ENCODE measurements around the gene CDK1.

The CDK1 gene

GRCh38 chr10:60778214-60778970 lies at the start of gene CDK1:
Gene CDK1, plus strand, starts transcription at chr10:60778478. Its CDS starts 1,688 bp downstream, at chr10:60780166.
- H3K4me3 ChIP-seq (ENCODE audit: low read depth, low read length), result peak within 1 kb of the TSS; percentile 84
- H3K9ac ChIP-seq (ENCODE audit: low read depth, low read length), result peak within 1 kb of the TSS; percentile 93
- H3K27ac ChIP-seq (ENCODE audit: low read depth, low read length), result peak within 1 kb of the TSS; percentile 97
- H3K36me3 ChIP-seq (ENCODE audit: control insufficient read depth, insufficient read depth, low read length), result peaks cover 36% of the 10 kb centered on the region
- H3K4me1 ChIP-seq (ENCODE audit: control insufficient read depth, insufficient read depth, low read length), result peaks cover 14% of the 10 kb centered on the region; the same call in 1 of the 2 replicates
- no peaks in the 10 kb centered on the region for H3K27me3 ChIP-seq (ENCODE audit: control insufficient read depth, insufficient read depth, low read length)
- no peaks in the 10 kb centered on the region for H3K9me3 ChIP-seq (ENCODE audit: control insufficient read depth, insufficient read depth, low read length)

DNA sequence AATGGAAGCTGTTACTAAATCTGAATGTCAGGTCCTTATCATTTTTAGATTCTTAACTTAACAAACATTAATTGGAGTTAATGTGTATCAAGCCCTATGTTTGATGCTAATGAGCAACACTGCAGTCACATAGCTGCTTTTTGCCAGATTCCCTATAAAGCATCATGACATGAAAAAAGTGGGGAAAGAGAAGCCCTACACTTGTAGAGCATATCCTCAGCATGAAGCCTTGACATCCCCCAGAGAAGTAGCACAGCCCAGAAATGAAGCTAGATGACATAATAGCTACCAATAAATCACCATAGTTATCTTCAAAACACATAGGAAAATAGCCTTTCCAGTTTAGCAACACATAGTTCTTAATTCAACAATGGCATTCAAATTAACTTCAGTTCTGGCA lies 49.2 kb upstream of the CDK1 start:
- peaks cover 9% of the 10 kb centered on the region for H3K27me3 ChIP-seq (ENCODE audit: control insufficient read depth, insufficient read depth, low read length)
- no peak overlapping the region for H3K4me3 ChIP-seq (ENCODE audit: low read depth, low read length)
- no peak overlapping the region for H3K9ac ChIP-seq (ENCODE audit: low read depth, low read length)
- no peaks in the 10 kb centered on the region for H3K36me3 ChIP-seq (ENCODE audit: control insufficient read depth, insufficient read depth, low read length)
- H3K9me3 ChIP-seq (ENCODE audit: control insufficient read depth, insufficient read depth, low read length), result no peaks in the 10 kb centered on the region
- H3K27ac ChIP-seq (ENCODE audit: low read depth, low read length), result no peak overlapping the region
- peaks cover 20% of the 10 kb centered on the region for H3K4me1 ChIP-seq (ENCODE audit: control insufficient read depth, insufficient read depth, low read length)

DNA sequence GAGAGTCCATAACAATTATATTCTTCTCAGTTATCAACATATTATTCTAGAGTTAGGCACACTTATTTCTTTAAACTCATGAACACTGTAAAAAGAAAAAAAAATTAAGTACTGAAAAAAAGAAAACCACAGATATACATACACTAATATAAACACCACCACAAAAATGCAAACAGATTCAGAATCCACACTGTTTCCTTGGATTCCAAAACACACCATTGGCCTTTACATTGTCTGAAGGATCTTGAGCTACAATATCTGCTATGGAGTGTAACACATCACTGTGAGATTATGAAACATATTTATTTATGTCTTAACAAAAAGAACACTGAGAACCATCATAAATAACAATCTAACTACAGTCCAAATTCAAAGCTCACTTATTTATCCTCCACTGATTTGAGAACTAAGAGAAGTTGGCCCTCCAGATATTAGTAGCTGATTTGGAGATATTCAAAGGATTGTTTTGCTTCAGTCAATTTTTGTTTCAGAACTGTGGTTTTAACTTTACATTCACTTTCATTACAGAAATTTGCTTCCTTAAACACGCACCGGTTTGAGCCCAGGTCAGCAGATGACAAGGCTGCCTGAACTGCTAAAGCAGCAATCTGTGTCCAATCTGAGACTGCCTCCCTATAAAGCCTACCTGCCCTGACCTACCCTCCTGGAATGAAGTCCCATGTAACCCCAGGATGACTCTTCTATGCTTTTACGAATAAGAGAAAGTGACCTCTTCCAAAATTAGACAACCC lies 47.0 kb upstream of the CDK1 start:
- Histone ChIP-seq H3K27me3 (ENCODE audit: control insufficient read depth, insufficient read depth, low read length) (peaks cover 15% of the 10 kb centered on the region), H3K4me3 (ENCODE audit: low read depth, low read length) (peak overlapping the region; percentile 85), H3K4me1 (ENCODE audit: control insufficient read depth, insufficient read depth, low read length) (peaks cover 40% of the 10 kb centered on the region), H3K36me3 (ENCODE audit: control insufficient read depth, insufficient read depth, low read length) (no peaks in the 10 kb centered on the region), H3K27ac (ENCODE audit: low read depth, low read length) (no peak overlapping the region), H3K9me3 (ENCODE audit: control insufficient read depth, insufficient read depth, low read length) (no peaks in the 10 kb centered on the region), H3K9ac (ENCODE audit: low read depth, low read length) (no peak overlapping the region)

DNA sequence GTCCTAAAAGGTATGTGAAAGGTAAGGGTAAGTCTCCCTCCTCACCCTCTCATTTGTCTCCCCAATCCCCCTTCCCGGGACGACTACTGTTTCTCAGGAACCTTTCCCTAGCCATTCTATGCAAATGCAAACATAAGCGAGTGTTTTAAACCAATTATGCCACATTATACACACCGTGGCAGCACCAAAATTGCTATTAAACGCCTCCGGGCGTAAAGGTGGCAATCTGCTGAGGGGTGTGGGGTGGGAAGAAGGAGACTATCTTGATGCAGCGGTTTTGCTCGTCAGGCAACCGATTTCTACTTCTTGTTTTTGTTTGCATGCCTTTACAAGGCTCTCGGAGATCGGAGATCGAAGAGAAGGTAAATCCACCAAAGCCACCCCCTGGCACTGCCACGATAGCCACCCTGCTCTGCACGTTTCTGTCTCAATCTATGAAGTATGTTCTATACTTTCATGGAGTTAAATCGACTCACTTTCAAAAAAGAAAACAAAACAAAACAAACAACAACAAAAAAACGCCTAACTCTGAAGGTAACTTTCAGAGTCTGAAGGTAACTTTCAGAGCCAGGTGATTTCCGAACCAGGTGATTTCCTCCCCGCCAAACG lies 46.0 kb upstream of the CDK1 start:
- H3K27me3 ChIP-seq (ENCODE audit: control insufficient read depth, insufficient read depth, low read length), result peaks cover 15% of the 10 kb centered on the region
- no peaks in the 10 kb centered on the region for H3K36me3 ChIP-seq (ENCODE audit: control insufficient read depth, insufficient read depth, low read length)
- H3K4me3 ChIP-seq (ENCODE audit: low read depth, low read length), result peak overlapping the region; percentile 85
- no peaks in the 10 kb centered on the region for H3K9me3 ChIP-seq (ENCODE audit: control insufficient read depth, insufficient read depth, low read length)
- no peak overlapping the region for H3K27ac ChIP-seq (ENCODE audit: low read depth, low read length)
- H3K9ac ChIP-seq (ENCODE audit: low read depth, low read length), result peak overlapping the region; percentile 59
- peaks cover 43% of the 10 kb centered on the region for H3K4me1 ChIP-seq (ENCODE audit: control insufficient read depth, insufficient read depth, low read length)

- H3K36me3 ChIP-seq (ENCODE audit: control insufficient read depth, insufficient read depth, low read length), result no peaks in the 10 kb centered on the region
- peak overlapping the region; percentile 59 for H3K9ac ChIP-seq (ENCODE audit: low read depth, low read length)
- H3K9me3 ChIP-seq (ENCODE audit: control insufficient read depth, insufficient read depth, low read length), result no peaks in the 10 kb centered on the region
- H3K27ac ChIP-seq (ENCODE audit: low read depth, low read length), result peak overlapping the region; percentile 18
- H3K4me1 ChIP-seq (ENCODE audit: control insufficient read depth, insufficient read depth, low read length), result peaks cover 46% of the 10 kb centered on the region
- H3K4me3 ChIP-seq (ENCODE audit: low read depth, low read length), result peak overlapping the region; percentile 85
- peaks cover 15% of the 10 kb centered on the region for H3K27me3 ChIP-seq (ENCODE audit: control insufficient read depth, insufficient read depth, low read length)
These were observed 45.3 kb upstream of the CDK1 start for GRCh38 chr10:60732807-60733516.

DNA sequence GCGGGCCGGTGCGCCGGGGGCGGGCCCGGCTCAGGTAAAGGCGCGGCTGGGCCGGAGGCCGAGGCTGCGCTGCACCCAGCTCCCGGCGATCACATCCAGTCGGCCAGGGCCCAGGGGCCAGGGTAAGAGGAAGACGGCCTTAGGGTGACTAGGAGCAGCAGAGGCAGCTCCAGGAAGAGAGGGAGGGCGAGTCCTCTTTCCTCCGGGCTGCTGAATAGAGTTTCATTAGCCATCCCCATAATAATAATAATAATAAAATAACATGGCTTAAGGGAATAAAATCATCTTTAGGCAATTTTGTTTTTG lies 44.8 kb upstream of the CDK1 start:
- peak overlapping the region; percentile 59; the same call in 1 of the 2 replicates for H3K9ac ChIP-seq (ENCODE audit: low read depth, low read length)
- no peaks in the 10 kb centered on the region for H3K36me3 ChIP-seq (ENCODE audit: control insufficient read depth, insufficient read depth, low read length)
- no peaks in the 10 kb centered on the region for H3K9me3 ChIP-seq (ENCODE audit: control insufficient read depth, insufficient read depth, low read length)
- H3K27me3 ChIP-seq (ENCODE audit: control insufficient read depth, insufficient read depth, low read length), result peaks cover 15% of the 10 kb centered on the region
- H3K4me3 ChIP-seq (ENCODE audit: low read depth, low read length), result peak overlapping the region; percentile 85
- H3K4me1 ChIP-seq (ENCODE audit: control insufficient read depth, insufficient read depth, low read length), result peaks cover 46% of the 10 kb centered on the region
- no peak overlapping the region for H3K27ac ChIP-seq (ENCODE audit: low read depth, low read length)

GRCh38 chr10:60733826-60734225 lies 44.5 kb upstream of the CDK1 start:
- no peak overlapping the region for H3K9ac ChIP-seq (ENCODE audit: low read depth, low read length)
- no peak overlapping the region for H3K27ac ChIP-seq (ENCODE audit: low read depth, low read length)
- H3K9me3 ChIP-seq (ENCODE audit: control insufficient read depth, insufficient read depth, low read length), result no peaks in the 10 kb centered on the region
- no peaks in the 10 kb centered on the region for H3K36me3 ChIP-seq (ENCODE audit: control insufficient read depth, insufficient read depth, low read length)
- peaks cover 15% of the 10 kb centered on the region for H3K27me3 ChIP-seq (ENCODE audit: control insufficient read depth, insufficient read depth, low read length)
- peak overlapping the region; percentile 85 for H3K4me3 ChIP-seq (ENCODE audit: low read depth, low read length)
- H3K4me1 ChIP-seq (ENCODE audit: control insufficient read depth, insufficient read depth, low read length), result peaks cover 46% of the 10 kb centered on the region

DNA sequence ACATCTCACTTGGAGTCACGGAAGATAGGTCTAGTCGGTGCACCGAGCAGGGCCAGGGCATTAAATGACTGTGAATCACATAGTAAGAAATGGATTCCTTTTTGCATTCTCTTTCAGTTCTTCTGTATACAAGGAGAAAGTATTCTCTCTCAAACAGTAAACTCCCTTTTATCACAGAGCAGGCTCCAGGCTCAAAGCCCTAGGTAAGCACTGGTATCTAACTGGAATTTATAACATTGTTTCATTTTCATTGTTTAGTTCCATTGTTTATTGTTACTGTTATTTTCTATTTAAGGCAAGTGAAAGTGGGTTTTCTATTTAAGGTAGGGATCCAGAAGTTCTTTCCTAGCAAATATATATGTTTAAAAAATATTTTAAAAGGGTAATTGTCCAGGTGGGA lies 44.1 kb upstream of the CDK1 start:
- Histone ChIP-seq H3K27ac (ENCODE audit: low read depth, low read length) (no peak overlapping the region), H3K27me3 (ENCODE audit: control insufficient read depth, insufficient read depth, low read length) (peaks cover 15% of the 10 kb centered on the region)

GRCh38 chr10:60735244-60735643 lies 43.0 kb upstream of the CDK1 start:
- peaks cover 15% of the 10 kb centered on the region for H3K27me3 ChIP-seq (ENCODE audit: control insufficient read depth, insufficient read depth, low read length)
- peaks cover 46% of the 10 kb centered on the region for H3K4me1 ChIP-seq (ENCODE audit: control insufficient read depth, insufficient read depth, low read length)
- H3K9ac ChIP-seq (ENCODE audit: low read depth, low read length), result no peak overlapping the region
- no peaks in the 10 kb centered on the region for H3K9me3 ChIP-seq (ENCODE audit: control insufficient read depth, insufficient read depth, low read length)
- no peaks in the 10 kb centered on the region for H3K36me3 ChIP-seq (ENCODE audit: control insufficient read depth, insufficient read depth, low read length)
- no peak overlapping the region for H3K4me3 ChIP-seq (ENCODE audit: low read depth, low read length)
- no peak overlapping the region for H3K27ac ChIP-seq (ENCODE audit: low read depth, low read length)

More for the DNA sequence above, 44.1 kb upstream of the CDK1 start:
- Histone ChIP-seq H3K9ac (ENCODE audit: low read depth, low read length) (no peak overlapping the region), H3K36me3 (ENCODE audit: control insufficient read depth, insufficient read depth, low read length) (no peaks in the 10 kb centered on the region), H3K9me3 (ENCODE audit: control insufficient read depth, insufficient read depth, low read length) (no peaks in the 10 kb centered on the region), H3K4me3 (ENCODE audit: low read depth, low read length) (peak overlapping the region; percentile 85; the same call in 1 of the 2 replicates), H3K4me1 (ENCODE audit: control insufficient read depth, insufficient read depth, low read length) (peaks cover 46% of the 10 kb centered on the region)

DNA sequence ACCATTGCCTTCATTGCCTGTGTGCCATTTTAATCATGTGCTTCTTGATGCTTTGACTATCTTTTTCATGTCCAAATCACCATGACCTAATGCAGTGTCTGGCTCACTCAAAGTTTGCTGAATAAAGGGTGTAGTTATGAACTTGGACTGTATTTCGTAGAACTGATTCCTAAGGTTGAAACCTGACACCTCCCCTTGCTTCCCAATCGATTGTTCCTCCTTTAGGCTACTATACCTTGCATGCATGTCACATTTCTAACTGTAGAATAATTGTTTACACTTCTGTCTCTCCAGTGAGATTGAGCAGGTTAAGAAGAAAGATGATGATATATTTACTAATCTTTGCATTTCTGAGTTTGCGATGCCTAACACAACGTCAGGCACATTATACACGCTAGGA lies 41.0 kb upstream of the CDK1 start:
- Histone ChIP-seq H3K36me3 (ENCODE audit: control insufficient read depth, insufficient read depth, low read length) (no peaks in the 10 kb centered on the region), H3K9me3 (ENCODE audit: control insufficient read depth, insufficient read depth, low read length) (no peaks in the 10 kb centered on the region), H3K27ac (ENCODE audit: low read depth, low read length) (no peak overlapping the region), H3K9ac (ENCODE audit: low read depth, low read length) (no peak overlapping the region), H3K4me1 (ENCODE audit: control insufficient read depth, insufficient read depth, low read length) (peaks cover 34% of the 10 kb centered on the region), H3K4me3 (ENCODE audit: low read depth, low read length) (no peak overlapping the region), H3K27me3 (ENCODE audit: control insufficient read depth, insufficient read depth, low read length) (peaks cover 10% of the 10 kb centered on the region)
